Mammary epithelial cell (primary cell): ENCODE results near the gene VCX3A.

Experiments used
- CTCF ChIP-seq, 2 donors: IDR thresholded peaks in 1 of 2; conservative IDR thresholded peaks in 1 of 2; 2 replicates each; pipeline ENCODE4 v1.5.1; 2011 to 2012; ENCODE audit warnings: inconsistent platforms in 2 of 2, low read length in 2 of 2, mild to moderate bottlenecking in 2 of 2, control low read depth in 1 of 2, low read depth in 1 of 2; ENCODE audit not compliant: insufficient read depth in 1 of 2; ENCODE audit errors: extremely low read depth in 1 of 2
- EZH2 ChIP-seq: IDR thresholded peaks from 2 replicates; pipeline ENCODE4 v1.6.1; 2012; ENCODE audit warnings: low read length, inconsistent platforms, borderline replicate concordance

GRCh38 chrX:6500719-6501118 lies 34.2 kb downstream of the VCX3A start:
- TF ChIP-seq CTCF (conservative IDR thresholded peaks at IDR 0.05 in 1 of 2, IDR thresholded peaks at IDR 0.05 in 1 of 2; ENCODE audit: extremely low read depth in 1 of 2, insufficient read depth in 1 of 2, low read depth in 1 of 2, low read length in 2 of 2) = no peak
- TF ChIP-seq EZH2 = no peak
